Keratinocyte (primary cell): ENCODE results near the gene MAIP1. TPM values are rescaled to one million over a fixed set of nuclear protein-coding genes. Genes with fewer than 3 reads are reported as not detected.
A peak's percentile ranks its signal among the peaks of the same experiment; 100 is the strongest.

Experiments
- DNase-seq: peaks from one replicate; pipeline ENCODE4 v3.0.0-alpha.2; 2011; ENCODE audit warnings: low read depth, missing footprints, low spot score
- FAIRE-seq: peaks from 2 replicates; lab custom pipeline; 2011; peaks lifted over from hg19 to GRCh38; lab: Jason Lieb, UNC
- H2AFZ ChIP-seq: 2 replicates; pipeline ENCODE4 v1.6.0; 2012; ENCODE audit warnings: low read length, control low read depth, inconsistent platforms; ENCODE audit not compliant: control insufficient read depth
- H3K27ac ChIP-seq: 2 replicates; pipeline ENCODE4 v1.5.1; 2011; ENCODE audit warnings: low read length; ENCODE audit not compliant: control insufficient read depth, insufficient read depth
- H3K27me3 ChIP-seq: 3 replicates; pipeline ENCODE4 v1.6.0; 2011; ENCODE audit warnings: low read length; ENCODE audit not compliant: control insufficient read depth, insufficient read depth; ENCODE audit errors: extremely low read depth
- H3K36me3 ChIP-seq, 2 experiments: 2 replicates in 1 of 2; 3 replicates in 1 of 2; pipeline ENCODE4 v1.5.1; 2011; ENCODE audit warnings: low read length in 2 of 2, mild to moderate bottlenecking in 1 of 2; ENCODE audit not compliant: control insufficient read depth in 2 of 2, insufficient read depth in 2 of 2; ENCODE audit errors: extremely low read depth in 1 of 2
- H3K4me1 ChIP-seq: 3 replicates; pipeline ENCODE4 v1.5.1; 2011; ENCODE audit warnings: low read length; ENCODE audit not compliant: control insufficient read depth, insufficient read depth; ENCODE audit errors: extremely low read depth
- H3K4me2 ChIP-seq: 3 replicates; pipeline ENCODE4 v1.6.0; 2011; ENCODE audit warnings: low read depth, low read length; ENCODE audit not compliant: control insufficient read depth, insufficient read depth; ENCODE audit errors: extremely low read depth
- H3K4me3 ChIP-seq, 3 experiments: fragments of 200-600 bp in 1 of 3; sonication (generic) in 1 of 3; 2 replicates in 2 of 3; 3 replicates in 1 of 3; pipeline ENCODE4 v1.5.1; 2011 to 2016; ENCODE audit warnings: low read length in 3 of 3, mild to moderate bottlenecking in 3 of 3, control low read depth in 2 of 3, inconsistent platforms in 1 of 3, low read depth in 1 of 3, mixed read lengths in 1 of 3, mixed run types in 1 of 3, moderate library complexity in 1 of 3; ENCODE audit not compliant: control insufficient read depth in 2 of 3, insufficient read depth in 2 of 3; ENCODE audit errors: extremely low read depth in 1 of 3
- H3K79me2 ChIP-seq: 2 replicates; pipeline ENCODE4 v1.6.0; 2012; ENCODE audit warnings: low read length; ENCODE audit not compliant: control insufficient read depth, insufficient read depth
- H3K9ac ChIP-seq: 3 replicates; pipeline ENCODE4 v1.6.0; 2011; ENCODE audit warnings: low read length; ENCODE audit not compliant: control insufficient read depth, insufficient read depth; ENCODE audit errors: extremely low read depth
- H3K9me1 ChIP-seq: 3 replicates; pipeline ENCODE4 v1.6.0; 2011; ENCODE audit warnings: low read length; ENCODE audit not compliant: control insufficient read depth, insufficient read depth; ENCODE audit errors: extremely low read depth
- H3K9me3 ChIP-seq: 2 replicates; pipeline ENCODE4 v1.5.1; 2012; ENCODE audit warnings: low read depth, low read length; ENCODE audit not compliant: control insufficient read depth
- H4K20me1 ChIP-seq: 3 replicates; pipeline ENCODE4 v1.6.0; 2011; ENCODE audit warnings: low read length; ENCODE audit not compliant: control insufficient read depth, insufficient read depth; ENCODE audit errors: extremely low read depth
- EZH2 ChIP-seq: IDR thresholded peaks from one replicate; pipeline ENCODE4 v1.6.1; 2012; ENCODE audit warnings: inconsistent platforms, mild to moderate bottlenecking, low read length, moderate library complexity
- dilution Hi-C: fragments of 300-500 bp; cut with MboI; formaldehyde crosslinking; loops from one replicate; pipeline ENCODE4 v1.7.0; 2020; ENCODE audit warnings: low sequenced_read_pairs; ENCODE audit not compliant: extremely low pct_ligation_motif_present
- polyA plus RNA-seq, 5 experiments: library from polyadenylated mRNA; depleted of rRNA in 3 of 5; stranded (reverse) in 3 of 5; stranded (forward) in 1 of 5; unstranded in 1 of 5; fragments of >200 nt; gene quantifications; 1 replicate in 1 of 5; 2 replicates in 3 of 5; 3 replicates in 1 of 5; pipeline versions ENCODE4 v1.2.1 to v1.2.3, GENCODE V29; 2011 to 2012; ENCODE audit warnings: missing spikeins in 2 of 5, low read depth in 1 of 5, low replicate concordance in 1 of 5
- TF ChIP-seq, protein P1 (sequence below), 3 experiments: IDR thresholded peaks in 1 of 3; conservative IDR thresholded peaks in 1 of 3; optimal IDR thresholded peaks in 1 of 3; 2 replicates in 2 of 3; 3 replicates in 1 of 3; pipeline versions ENCODE3 to v1.5.1; 2011; ENCODE audit warnings: low read length in 3 of 3, mild to moderate bottlenecking in 3 of 3, moderate library complexity in 2 of 3, control low read depth in 1 of 3, inconsistent platforms in 1 of 3; ENCODE audit not compliant: insufficient read depth in 2 of 3; ENCODE audit errors: extremely low read depth in 1 of 3

MAIP1 gene
- polyA plus RNA-seq, 1 donor (not counting 4 experiments of a cell fraction or from before 2014, with no cell fraction given), result 17.4 TPM

- no peak for DNase-seq
- FAIRE-seq, result no peak
- H2AFZ ChIP-seq, result no peak overlapping the region
- H3K4me2 ChIP-seq, result peak overlapping the region; percentile 15
- peaks cover 5 to 7% of the 10 kb centered on the region in 2 experiments for H3K36me3 ChIP-seq
- H3K27me3 ChIP-seq, result no peaks in the 10 kb centered on the region
- TF ChIP-seq, protein P1, sequence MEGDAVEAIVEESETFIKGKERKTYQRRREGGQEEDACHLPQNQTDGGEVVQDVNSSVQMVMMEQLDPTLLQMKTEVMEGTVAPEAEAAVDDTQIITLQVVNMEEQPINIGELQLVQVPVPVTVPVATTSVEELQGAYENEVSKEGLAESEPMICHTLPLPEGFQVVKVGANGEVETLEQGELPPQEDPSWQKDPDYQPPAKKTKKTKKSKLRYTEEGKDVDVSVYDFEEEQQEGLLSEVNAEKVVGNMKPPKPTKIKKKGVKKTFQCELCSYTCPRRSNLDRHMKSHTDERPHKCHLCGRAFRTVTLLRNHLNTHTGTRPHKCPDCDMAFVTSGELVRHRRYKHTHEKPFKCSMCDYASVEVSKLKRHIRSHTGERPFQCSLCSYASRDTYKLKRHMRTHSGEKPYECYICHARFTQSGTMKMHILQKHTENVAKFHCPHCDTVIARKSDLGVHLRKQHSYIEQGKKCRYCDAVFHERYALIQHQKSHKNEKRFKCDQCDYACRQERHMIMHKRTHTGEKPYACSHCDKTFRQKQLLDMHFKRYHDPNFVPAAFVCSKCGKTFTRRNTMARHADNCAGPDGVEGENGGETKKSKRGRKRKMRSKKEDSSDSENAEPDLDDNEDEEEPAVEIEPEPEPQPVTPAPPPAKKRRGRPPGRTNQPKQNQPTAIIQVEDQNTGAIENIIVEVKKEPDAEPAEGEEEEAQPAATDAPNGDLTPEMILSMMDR (optimal IDR thresholded peaks at IDR 0.05 in 1 of 3, IDR thresholded peaks at IDR 0.05 in 1 of 3, conservative IDR thresholded peaks at IDR 0.05 in 1 of 3; ENCODE audit: extremely low read depth in 1 of 3, insufficient read depth in 2 of 3, low read length in 3 of 3), result no peak
- TF ChIP-seq EZH2, result no peak
- peaks cover 4% of the 10 kb centered on the region for H3K9me3 ChIP-seq
- no peaks in the 10 kb centered on the region for H4K20me1 ChIP-seq
- dilution Hi-C loops, result no loop called here
- no peak overlapping the region for H3K27ac ChIP-seq
- no peaks in the 10 kb centered on the region for H3K9me1 ChIP-seq
- no peak overlapping the region for H3K4me3 ChIP-seq
- H3K4me1 ChIP-seq, result peaks cover 15% of the 10 kb centered on the region
- no peak overlapping the region for H3K9ac ChIP-seq
- peaks cover 71% of the 10 kb centered on the region for H3K79me2 ChIP-seq
Measured at GRCh38 chr2:199914372-199914958, 40.9 kb upstream of the MAIP1 start.

DNA sequence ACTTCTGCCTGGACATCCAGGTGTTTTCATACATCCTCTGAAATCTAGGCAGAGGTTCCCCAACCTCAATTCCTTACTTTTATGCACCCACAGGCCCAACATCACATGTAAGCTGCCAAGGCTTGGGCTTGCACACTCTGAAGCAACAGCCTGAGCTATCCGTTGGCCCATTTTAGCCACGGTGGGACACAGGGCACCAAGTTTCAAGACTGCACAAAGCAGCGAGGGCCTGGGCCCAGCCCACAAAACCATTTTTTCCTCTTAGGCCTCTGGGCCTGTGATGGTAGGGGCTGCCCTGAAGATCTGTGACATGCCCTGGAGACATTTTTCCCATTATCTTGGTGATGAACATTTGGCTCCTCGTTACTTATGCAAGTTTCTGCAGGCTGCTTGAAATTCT lies 38.4 kb upstream of the MAIP1 start:
- H3K27ac ChIP-seq, result no peak overlapping the region
- TF ChIP-seq EZH2, result no peak
- TF ChIP-seq, protein P1 (optimal IDR thresholded peaks at IDR 0.05 in 1 of 3, IDR thresholded peaks at IDR 0.05 in 1 of 3, conservative IDR thresholded peaks at IDR 0.05 in 1 of 3; ENCODE audit: extremely low read depth in 1 of 3, insufficient read depth in 2 of 3, low read length in 3 of 3), result no peak
- H2AFZ ChIP-seq, result no peak overlapping the region
- H3K79me2 ChIP-seq, result peaks cover 85% of the 10 kb centered on the region
- dilution Hi-C loops, result no loop called here
- peaks cover 4% of the 10 kb centered on the region for H3K9me3 ChIP-seq
- peaks cover 9% of the 10 kb centered on the region in 2 experiments for H3K36me3 ChIP-seq
- peaks cover 15% of the 10 kb centered on the region for H3K4me1 ChIP-seq
- FAIRE-seq (no peak), DNase-seq (no peak)
- no peak overlapping the region for H3K4me3 ChIP-seq
- no peak overlapping the region for H3K9ac ChIP-seq
- H3K27me3 ChIP-seq, result no peaks in the 10 kb centered on the region
- H3K4me2 ChIP-seq, result no peak overlapping the region
- H3K9me1 ChIP-seq, result no peaks in the 10 kb centered on the region
- H4K20me1 ChIP-seq, result no peaks in the 10 kb centered on the region
